Psoas muscle (tissue), 8 donors: ENCODE results near the gene ISOC2. TPM values are rescaled to one million over a fixed set of nuclear protein-coding genes. Genes with fewer than 3 reads are reported as not detected.

Experiments
- ATAC-seq, 4 donors: fragments of 200-7000 bp; cut with Tn5 transposase; one replicate each; pipeline ENCODE4 v1.9.1; 2020; ENCODE audit warnings: moderate library complexity in 3 of 4, mild to moderate bottlenecking in 2 of 4
- DNase-seq, 2 donors: peaks; one replicate each; pipeline ENCODE4 v3.0.0-alpha.2; 2020
- H3K27ac ChIP-seq: fragments of 200-600 bp; one replicate; pipeline ENCODE4 v1.8.0; 2022
- H3K27me3 ChIP-seq, 3 donors: fragments of 200-600 bp in 1 of 3; one replicate each; pipeline versions ENCODE4 v1.6.1 to v1.8.0; 2013 to 2022; ENCODE audit warnings: low read length in 2 of 3, mild to moderate bottlenecking in 2 of 3, moderate library complexity in 1 of 3; ENCODE audit not compliant: insufficient read depth in 3 of 3
- H3K36me3 ChIP-seq, 2 donors: fragments of 200-600 bp in 1 of 2; one replicate each; pipeline versions ENCODE4 v1.6.1 to v1.8.0; 2013 to 2022; ENCODE audit warnings: low read depth in 1 of 2, mild to moderate bottlenecking in 1 of 2, moderate library complexity in 1 of 2; ENCODE audit not compliant: insufficient read depth in 1 of 2
- H3K4me1 ChIP-seq: fragments of 200-600 bp; one replicate; pipeline ENCODE4 v1.8.0; 2022
- H3K4me3 ChIP-seq: fragments of 200-600 bp; one replicate; pipeline ENCODE4 v1.8.0; 2022; ENCODE audit warnings: mild to moderate bottlenecking
- H3K9me3 ChIP-seq: fragments of 200-600 bp; one replicate; pipeline ENCODE4 v1.8.0; 2022
- WGBS, 3 donors: extraction: QIAGEN DNeasy Blood & Tissue Kit; methylation state at CpG; one replicate each; pipeline versions ENCODE4 v1.1.6 to v1.1.7; 2013; 5-methylcytosine and 5-hydroxymethylcytosine counted together
- intact Hi-C, 2 donors: fragments of 100-400 bp; cut with DNase I; formaldehyde crosslinking; loops; one replicate each; pipeline versions ENCODE4 v1.11.0 to v1.14.2; 2022
- polyA plus RNA-seq, 3 donors: library from polyadenylated mRNA; stranded (reverse); fragments of 200-250 nt; gene quantifications; one replicate each; pipeline ENCODE4 v1.2.3, GENCODE V29; 2013
- total RNA-seq, 4 donors: library from RNA; stranded (reverse); fragmentation: NEBNext Ultra II Directional in 2 of 4; extraction: Animal tissue kit (Norgen Biotek cat#: 25700) in 2 of 4; gene quantifications; one replicate each; pipeline versions ENCODE4 v1.2.1 to v1.2.4, GENCODE V29; 2021 to 2023
- TF ChIP-seq, protein P1 (sequence below): fragments of 200-600 bp; IDR thresholded peaks from one replicate; pipeline ENCODE4 v1.8.0; 2022; ENCODE audit warnings: antibody characterized with exemption
- donor health status: healthy with polysubstance abuse.
- donor health status: DM: no; HTN: no; CAD: no; lungs with moderate emphysema.
- donor health status: Bipolar disorder and iron deficiency.
- donor health status: healthy.
- donor health status: DM: yes; HTN: yes; CAD: no.
- donor health status: DM: no; HTN: no; CAD: no.
- donor health status: DM: no; HTN: no; CAD: no.
- donor health status: DM: yes; HTN: yes; CAD: no.

ISOC2 gene
- total and polyA plus RNA-seq, 7 donors: 32.0 to 177 (median 78.0) TPM

GRCh38 chr19:55456347-55456746 lies 5.1 kb downstream of the ISOC2 start:
- 77 to 88% (median 82%) methylated on average over 14 of the region's 14 CpGs for WGBS, 3 donors

GRCh38 chr19:55455576-55456235 lies 5.7 kb downstream of the ISOC2 start:
- Histone ChIP-seq H3K4me1 (peaks cover 6% of the 10 kb centered on the region), H3K27me3 (peaks cover 0 to 16% (median 7%) of the 10 kb centered on the region in 3 donors), H3K9me3 (no peaks in the 10 kb centered on the region), H3K27ac (no peak overlapping the region), H3K4me3 (no peak overlapping the region), H3K36me3 (no peaks in the 10 kb centered on the region)
- intact Hi-C loops: loop anchor here in 1 of 2 donors (5.0 kb wide), 1 partner anchor 153 kb away; no protein-coding TSS in a partner anchor
- ATAC-seq (no peak), DNase-seq (no peak)
- TF ChIP-seq, protein P1, sequence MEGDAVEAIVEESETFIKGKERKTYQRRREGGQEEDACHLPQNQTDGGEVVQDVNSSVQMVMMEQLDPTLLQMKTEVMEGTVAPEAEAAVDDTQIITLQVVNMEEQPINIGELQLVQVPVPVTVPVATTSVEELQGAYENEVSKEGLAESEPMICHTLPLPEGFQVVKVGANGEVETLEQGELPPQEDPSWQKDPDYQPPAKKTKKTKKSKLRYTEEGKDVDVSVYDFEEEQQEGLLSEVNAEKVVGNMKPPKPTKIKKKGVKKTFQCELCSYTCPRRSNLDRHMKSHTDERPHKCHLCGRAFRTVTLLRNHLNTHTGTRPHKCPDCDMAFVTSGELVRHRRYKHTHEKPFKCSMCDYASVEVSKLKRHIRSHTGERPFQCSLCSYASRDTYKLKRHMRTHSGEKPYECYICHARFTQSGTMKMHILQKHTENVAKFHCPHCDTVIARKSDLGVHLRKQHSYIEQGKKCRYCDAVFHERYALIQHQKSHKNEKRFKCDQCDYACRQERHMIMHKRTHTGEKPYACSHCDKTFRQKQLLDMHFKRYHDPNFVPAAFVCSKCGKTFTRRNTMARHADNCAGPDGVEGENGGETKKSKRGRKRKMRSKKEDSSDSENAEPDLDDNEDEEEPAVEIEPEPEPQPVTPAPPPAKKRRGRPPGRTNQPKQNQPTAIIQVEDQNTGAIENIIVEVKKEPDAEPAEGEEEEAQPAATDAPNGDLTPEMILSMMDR: no peak
- WGBS, 3 donors: 79 to 91% (median 81%) methylated on average over 8 to 11 of the region's 11 CpGs

More at GRCh38 chr19:55456347-55456746, 5.1 kb downstream of the ISOC2 start:
- DNase-seq (no peak), ATAC-seq (no peak)
- TF ChIP-seq, protein P1: no peak
- Histone ChIP-seq H3K36me3 (no peaks in the 10 kb centered on the region), H3K4me3 (no peak overlapping the region), H3K27ac (no peak overlapping the region), H3K9me3 (no peaks in the 10 kb centered on the region), H3K4me1 (peaks cover 6% of the 10 kb centered on the region), H3K27me3 (peaks cover 0 to 13% (median 5%) of the 10 kb centered on the region in 3 donors)
- intact Hi-C loops: loop anchor here in 1 of 2 donors (5.0 kb wide), 1 partner anchor 154 kb away; no protein-coding TSS in a partner anchor

- H3K36me3 ChIP-seq: no peaks in the 10 kb centered on the region
- intact Hi-C loops: loop anchor here in 1 of 2 donors (5.0 kb wide), 2 partner anchors 68 to 153 kb away; partner anchors contain the start of gene RPL28
- peaks cover 0 to 16% (median 11%) of the 10 kb centered on the region in 3 donors for H3K27me3 ChIP-seq
- H3K27ac ChIP-seq: no peak overlapping the region
- DNase-seq (no peak), ATAC-seq (peak in 1 of 4 donors; percentile 49)
- H3K4me3 ChIP-seq: no peak overlapping the region
- no peaks in the 10 kb centered on the region for H3K9me3 ChIP-seq
- TF ChIP-seq, protein P1: peak; percentile 44
- peaks cover 6% of the 10 kb centered on the region for H3K4me1 ChIP-seq
- WGBS, 3 donors: 77 to 82% (median 79%) methylated on average over 12 to 14 of the region's 14 CpGs
Measured at GRCh38 chr19:55454787-55455243, 6.6 kb downstream of the ISOC2 start.

DNA sequence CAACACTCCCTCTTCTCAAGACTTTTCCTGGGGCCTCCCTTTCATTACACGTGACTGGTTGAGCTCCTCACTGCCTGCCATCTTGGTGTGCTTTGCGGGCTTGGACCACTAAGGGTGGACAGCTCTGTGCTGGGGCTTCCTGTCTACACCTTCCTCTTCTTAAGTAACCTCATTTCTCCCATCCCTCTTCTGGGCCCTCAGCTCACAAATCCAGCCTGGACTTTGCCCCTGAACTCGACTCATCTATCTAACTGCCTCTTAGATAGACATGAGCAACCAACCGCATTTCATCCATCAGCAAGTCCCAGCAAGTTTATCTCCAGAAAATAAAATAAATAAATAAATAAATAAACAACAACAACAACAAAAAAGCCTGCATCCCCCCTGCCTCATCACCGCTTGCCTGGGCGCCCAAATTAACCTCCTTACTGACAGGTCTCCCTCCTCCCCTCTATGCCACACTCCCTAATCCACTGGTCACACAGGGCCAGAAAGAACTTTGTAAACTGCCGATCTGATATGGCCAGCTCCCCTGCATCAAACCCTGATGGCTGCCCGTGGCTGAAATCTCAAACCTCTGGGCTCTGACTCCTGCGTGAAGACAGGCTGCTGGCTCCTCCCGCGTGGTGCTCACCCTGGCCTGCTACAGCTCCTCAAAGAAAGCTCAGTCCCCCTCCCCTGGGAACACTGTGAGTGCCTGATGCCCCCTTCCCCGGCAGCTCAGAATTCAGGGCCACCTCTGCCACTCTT lies 7.8 kb downstream of the ISOC2 start:
- Histone ChIP-seq H3K27ac (no peak overlapping the region), H3K9me3 (no peaks in the 10 kb centered on the region), H3K36me3 (no peaks in the 10 kb centered on the region), H3K4me1 (peaks cover 6% of the 10 kb centered on the region), H3K4me3 (no peak overlapping the region), H3K27me3 (peaks cover 0 to 24% (median 21%) of the 10 kb centered on the region in 3 donors)
- ATAC-seq (no peak), DNase-seq (no peak)
- TF ChIP-seq, protein P1: no peak
- intact Hi-C loops: loop anchor here in 1 of 2 donors (5.0 kb wide), 1 partner anchor 66 kb away; the partner anchor contains the start of gene RPL28
- WGBS, 3 donors: 90 to 94% (median 93%) methylated on average over 12 of the region's 12 CpGs
